ENCODE results near the gene PRSS50. TPM values are rescaled to one million over a fixed set of nuclear protein-coding genes. Genes with fewer than 3 reads are reported as not detected.

The PRSS50 gene
- total RNA-seq, 1 donor from 2014 or later = not detected

DNA sequence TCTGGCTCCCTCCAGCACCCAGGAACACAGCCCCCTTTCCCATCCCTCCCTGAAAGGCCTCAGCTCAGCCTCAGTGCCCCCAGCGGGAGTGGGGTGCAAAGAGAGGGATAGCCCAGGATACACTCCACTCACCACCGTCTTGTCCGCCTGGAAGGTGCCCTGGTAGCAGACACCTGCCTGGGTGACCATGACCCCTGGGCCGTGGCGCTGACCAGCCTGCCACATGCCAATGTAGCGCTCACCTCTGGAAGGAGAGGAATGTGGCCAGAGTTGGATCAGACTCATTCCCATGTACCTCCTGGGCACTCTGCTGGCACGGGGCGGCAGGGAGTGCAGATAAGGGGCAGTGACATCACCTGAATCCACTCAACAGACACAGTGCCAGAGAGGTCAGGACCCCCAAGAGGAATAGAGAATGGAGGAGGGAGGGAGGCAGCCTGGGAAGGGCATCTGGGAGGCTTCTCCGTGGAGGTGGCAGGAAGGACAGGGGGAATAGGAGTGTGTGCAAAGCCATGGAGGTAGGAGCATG is 37.3 kb downstream of the PRSS50 start:
- H3K27me3 ChIP-seq = no peaks in the 10 kb centered on the region
- TF ChIP-seq POLR2A (IDR thresholded peaks at IDR 0.05) (no peak), POLR2AphosphoS5 (IDR thresholded peaks at IDR 0.05; ENCODE audit: insufficient read depth in 1 of 2, low read depth in 1 of 2) (no peak)
- TF ChIP-seq, protein P1, sequence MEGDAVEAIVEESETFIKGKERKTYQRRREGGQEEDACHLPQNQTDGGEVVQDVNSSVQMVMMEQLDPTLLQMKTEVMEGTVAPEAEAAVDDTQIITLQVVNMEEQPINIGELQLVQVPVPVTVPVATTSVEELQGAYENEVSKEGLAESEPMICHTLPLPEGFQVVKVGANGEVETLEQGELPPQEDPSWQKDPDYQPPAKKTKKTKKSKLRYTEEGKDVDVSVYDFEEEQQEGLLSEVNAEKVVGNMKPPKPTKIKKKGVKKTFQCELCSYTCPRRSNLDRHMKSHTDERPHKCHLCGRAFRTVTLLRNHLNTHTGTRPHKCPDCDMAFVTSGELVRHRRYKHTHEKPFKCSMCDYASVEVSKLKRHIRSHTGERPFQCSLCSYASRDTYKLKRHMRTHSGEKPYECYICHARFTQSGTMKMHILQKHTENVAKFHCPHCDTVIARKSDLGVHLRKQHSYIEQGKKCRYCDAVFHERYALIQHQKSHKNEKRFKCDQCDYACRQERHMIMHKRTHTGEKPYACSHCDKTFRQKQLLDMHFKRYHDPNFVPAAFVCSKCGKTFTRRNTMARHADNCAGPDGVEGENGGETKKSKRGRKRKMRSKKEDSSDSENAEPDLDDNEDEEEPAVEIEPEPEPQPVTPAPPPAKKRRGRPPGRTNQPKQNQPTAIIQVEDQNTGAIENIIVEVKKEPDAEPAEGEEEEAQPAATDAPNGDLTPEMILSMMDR (IDR thresholded peaks at IDR 0.05) = no peak
- DNase-seq (ENCODE audit: extremely low spot score in 2 of 2) = no peak
- H3K36me3 ChIP-seq = peaks cover 0 to 5% of the 10 kb centered on the region in 2 donors
- no peaks in the 10 kb centered on the region for H3K4me1 ChIP-seq
- H3K4me3 ChIP-seq = no peak overlapping the region
- intact Hi-C loops (cut with DNase I) = no loop called here
- no peaks in the 10 kb centered on the region for H3K9me3 ChIP-seq
- no peak overlapping the region for H3K27ac ChIP-seq

DNA sequence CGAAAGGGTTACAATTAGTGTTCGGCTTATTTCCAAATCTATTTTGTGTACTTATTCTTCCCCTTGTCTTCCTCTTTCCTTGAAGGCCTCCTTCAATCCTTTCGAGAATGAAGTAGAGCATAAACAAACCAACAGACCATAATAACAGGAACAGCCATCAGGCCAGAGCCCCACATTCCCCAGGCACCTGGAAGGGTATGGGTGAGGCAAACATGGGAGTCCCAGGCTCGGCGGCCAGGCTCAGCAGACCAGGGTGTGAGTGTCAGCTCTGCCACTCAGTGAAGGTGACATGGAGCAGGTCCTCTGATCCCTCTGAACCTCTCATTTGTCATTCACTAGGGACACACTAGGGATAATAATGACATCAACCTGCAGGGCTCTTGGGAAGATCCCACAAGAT is 38.0 kb downstream of the PRSS50 start:
- Histone ChIP-seq H3K27ac (no peak overlapping the region), H3K27me3 (no peaks in the 10 kb centered on the region), H3K4me3 (no peak overlapping the region), H3K9me3 (no peaks in the 10 kb centered on the region), H3K36me3 (peaks cover 0 to 5% of the 10 kb centered on the region in 2 donors), H3K4me1 (no peaks in the 10 kb centered on the region)
- intact Hi-C loops (cut with DNase I) = no loop called here
- no peak for DNase-seq (ENCODE audit: extremely low spot score in 2 of 2)
- TF ChIP-seq, protein P1 (IDR thresholded peaks at IDR 0.05) = no peak
- TF ChIP-seq POLR2A (IDR thresholded peaks at IDR 0.05) = no peak
- TF ChIP-seq POLR2AphosphoS5 (IDR thresholded peaks at IDR 0.05; ENCODE audit: insufficient read depth in 1 of 2, low read depth in 1 of 2) = no peak

DNA sequence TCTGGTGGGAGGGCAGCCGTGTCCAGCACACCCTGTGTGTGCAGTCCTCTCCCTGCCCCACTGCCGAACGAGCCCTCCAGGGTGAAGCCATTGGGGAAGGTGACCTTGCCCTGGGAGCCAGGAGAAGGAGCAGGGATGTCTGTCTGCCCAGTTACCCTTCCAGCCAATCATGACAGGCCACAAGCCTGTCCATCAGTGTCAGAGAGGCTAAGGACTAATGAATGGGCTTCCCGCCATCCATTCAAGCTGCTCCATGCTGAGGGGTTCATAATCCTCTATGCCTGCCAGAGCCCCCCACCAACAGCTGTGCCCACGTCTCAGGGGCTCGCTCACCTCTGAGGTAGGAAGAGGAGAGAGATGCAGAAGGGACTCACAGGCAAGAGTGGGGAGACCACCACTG is 39.4 kb downstream of the PRSS50 start:
- TF ChIP-seq POLR2A (IDR thresholded peaks at IDR 0.05) = no peak
- TF ChIP-seq POLR2AphosphoS5 (IDR thresholded peaks at IDR 0.05; ENCODE audit: insufficient read depth in 1 of 2, low read depth in 1 of 2) = no peak
- TF ChIP-seq, protein P1 (IDR thresholded peaks at IDR 0.05) = no peak
- no peaks in the 10 kb centered on the region for H3K4me1 ChIP-seq
- DNase-seq (ENCODE audit: extremely low spot score in 2 of 2) = no peak
- no peak overlapping the region for H3K27ac ChIP-seq
- H3K27me3 ChIP-seq = no peaks in the 10 kb centered on the region
- H3K4me3 ChIP-seq = no peak overlapping the region
- H3K9me3 ChIP-seq = no peaks in the 10 kb centered on the region
- peaks cover 0 to 10% of the 10 kb centered on the region in 2 donors for H3K36me3 ChIP-seq
- intact Hi-C loops (cut with DNase I) = no loop called here

DNA sequence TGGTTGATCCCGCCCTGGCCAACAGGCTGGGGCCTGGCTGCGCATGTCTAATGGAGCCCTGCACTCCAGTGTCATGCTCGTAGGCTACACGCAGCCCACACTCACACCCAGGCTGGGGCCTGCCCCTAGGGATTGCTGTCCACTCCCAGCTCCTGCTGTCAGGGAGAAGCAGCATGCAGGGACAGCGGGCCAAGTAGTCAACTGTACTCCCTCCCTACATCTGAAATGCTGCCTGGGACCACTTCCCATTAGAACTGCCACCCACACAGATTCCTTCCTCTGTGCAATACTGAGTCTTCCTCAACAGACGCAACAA is 40.3 kb downstream of the PRSS50 start:
- Histone ChIP-seq H3K27me3 (no peaks in the 10 kb centered on the region), H3K9me3 (no peaks in the 10 kb centered on the region), H3K4me3 (no peak overlapping the region), H3K27ac (no peak overlapping the region), H3K4me1 (no peaks in the 10 kb centered on the region), H3K36me3 (peaks cover 0 to 7% of the 10 kb centered on the region in 2 donors)
- DNase-seq (ENCODE audit: extremely low spot score in 2 of 2) = no peak
- TF ChIP-seq POLR2A (IDR thresholded peaks at IDR 0.05) (no peak), POLR2AphosphoS5 (IDR thresholded peaks at IDR 0.05; ENCODE audit: insufficient read depth in 1 of 2, low read depth in 1 of 2) (no peak)
- TF ChIP-seq, protein P1 (IDR thresholded peaks at IDR 0.05) = no peak
- intact Hi-C loops (cut with DNase I) = no loop called here

DNA sequence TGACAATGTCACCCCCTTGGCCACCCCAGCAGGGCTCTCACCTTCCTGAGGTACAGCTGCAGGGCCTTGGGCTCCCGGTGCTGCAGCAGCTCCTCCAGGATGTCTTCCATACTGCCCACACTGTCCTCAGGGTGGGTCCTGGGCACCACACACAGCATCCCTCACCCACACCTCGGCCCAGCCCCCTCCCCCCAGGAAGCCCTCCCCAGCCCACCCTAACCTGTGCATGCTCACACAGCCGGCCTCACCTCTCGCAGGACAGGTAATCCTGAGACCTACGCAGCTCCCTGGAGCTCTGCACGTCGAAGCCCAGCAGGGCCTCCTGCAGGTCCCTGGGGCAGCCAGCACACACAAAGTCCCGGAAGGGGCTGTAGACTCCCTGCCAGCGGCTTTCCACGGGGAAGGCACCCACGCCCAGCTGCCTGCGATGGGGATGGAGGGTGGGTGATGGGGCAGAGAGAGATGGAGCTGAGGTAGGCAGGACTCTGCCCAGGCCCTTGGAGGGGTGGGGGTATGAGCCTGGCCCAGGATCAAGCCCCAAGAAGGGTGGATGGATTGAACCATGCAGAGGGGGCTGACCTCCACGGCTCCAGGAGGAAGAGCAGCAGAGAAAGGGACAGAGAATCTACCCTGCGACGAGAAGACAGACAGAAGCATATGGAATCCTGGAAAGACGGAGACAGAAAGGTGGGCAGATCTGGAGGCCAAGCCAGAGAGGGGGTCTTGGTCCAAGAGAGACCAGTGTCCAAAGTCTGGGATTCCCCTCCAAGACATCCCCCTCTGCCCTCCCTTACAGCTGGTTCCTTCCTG is 40.9 kb downstream of the PRSS50 start:
- intact Hi-C loops (cut with DNase I) = no loop called here
- TF ChIP-seq, protein P1 (IDR thresholded peaks at IDR 0.05) = no peak
- TF ChIP-seq POLR2A (IDR thresholded peaks at IDR 0.05) (no peak), POLR2AphosphoS5 (IDR thresholded peaks at IDR 0.05; ENCODE audit: insufficient read depth in 1 of 2, low read depth in 1 of 2) (no peak)
- Histone ChIP-seq H3K4me3 (no peak overlapping the region), H3K27me3 (no peaks in the 10 kb centered on the region), H3K27ac (no peak overlapping the region), H3K9me3 (no peaks in the 10 kb centered on the region), H3K36me3 (peaks cover 0 to 7% of the 10 kb centered on the region in 2 donors), H3K4me1 (no peaks in the 10 kb centered on the region)
- DNase-seq (ENCODE audit: extremely low spot score in 2 of 2) = no peak

Data from vagina (tissue), 2 donors.